NCI-H2029 (cell line): Measurements from ENCODE around the gene ATP7B.

Source experiments
- DNase-seq: peaks from one replicate; lab custom pipeline; 2025; lab: John Stamatoyannopoulos, UW

ATP7B gene

GRCh38 chr13:51950722-51951121 lies 60.5 kb downstream of the ATP7B start:
- no peak for DNase-seq

- no peak for DNase-seq
Measured at GRCh38 chr13:51946163-51946669, 65.0 kb downstream of the ATP7B start.

- DNase-seq: no peak
Measured at GRCh38 chr13:51945149-51945548, 66.1 kb downstream of the ATP7B start.

GRCh38 chr13:51944428-51944827 lies 66.8 kb downstream of the ATP7B start:
- no peak for DNase-seq

GRCh38 chr13:51943721-51944120 lies 67.5 kb downstream of the ATP7B start:
- DNase-seq: no peak

- peak; percentile 48 for DNase-seq
Measured at GRCh38 chr13:51942189-51942588, 69.1 kb downstream of the ATP7B start.

- DNase-seq: no peak
Measured at GRCh38 chr13:51938454-51938853, 72.8 kb downstream of the ATP7B start.

GRCh38 chr13:51937320-51938290 lies 73.6 kb downstream of the ATP7B start:
- no peak for DNase-seq

- no peak for DNase-seq
Measured at GRCh38 chr13:51935326-51936171, 75.7 kb downstream of the ATP7B start.

GRCh38 chr13:51934461-51935087 lies 76.7 kb downstream of the ATP7B start:
- DNase-seq: no peak

- DNase-seq: no peak
Measured at GRCh38 chr13:51933466-51934058, 77.7 kb downstream of the ATP7B start.

GRCh38 chr13:51932231-51932630 lies 79.0 kb downstream of the ATP7B start:
- no peak for DNase-seq

- DNase-seq: no peak
Measured at GRCh38 chr13:51931606-51932005, 79.6 kb downstream of the ATP7B start.

- DNase-seq: no peak
Measured at GRCh38 chr13:51929699-51930098, 81.6 kb downstream of the ATP7B start.

GRCh38 chr13:51928231-51928630 lies 83.0 kb downstream of the ATP7B start:
- DNase-seq: peak; percentile 60

- no peak for DNase-seq
Measured at GRCh38 chr13:51927129-51927528, 84.1 kb downstream of the ATP7B start.

- DNase-seq: no peak
Measured at GRCh38 chr13:51926528-51926885, 84.7 kb downstream of the ATP7B start.

- DNase-seq: no peak
Measured at GRCh38 chr13:51925865-51926527, 85.3 kb downstream of the ATP7B start.

- DNase-seq: no peak
Measured at GRCh38 chr13:51924756-51925544, 86.3 kb downstream of the ATP7B start.

GRCh38 chr13:51923983-51924539 lies 87.2 kb downstream of the ATP7B start:
- no peak for DNase-seq
